ENCODE measurements around the gene SNX6.
"Not testable (repeated sequence)": the region's sequence is repeated elsewhere in the genome, so short reads cannot be mapped to it uniquely, and the experiment has no call there.

SNX6 gene

GRCh38 chr14:34640826-34641225, 10.9 kb upstream of the SNX6 start:
- DNase-seq (ENCODE audit: extremely low read depth in 1 of 2, low read depth in 1 of 2) = no peak

DNA sequence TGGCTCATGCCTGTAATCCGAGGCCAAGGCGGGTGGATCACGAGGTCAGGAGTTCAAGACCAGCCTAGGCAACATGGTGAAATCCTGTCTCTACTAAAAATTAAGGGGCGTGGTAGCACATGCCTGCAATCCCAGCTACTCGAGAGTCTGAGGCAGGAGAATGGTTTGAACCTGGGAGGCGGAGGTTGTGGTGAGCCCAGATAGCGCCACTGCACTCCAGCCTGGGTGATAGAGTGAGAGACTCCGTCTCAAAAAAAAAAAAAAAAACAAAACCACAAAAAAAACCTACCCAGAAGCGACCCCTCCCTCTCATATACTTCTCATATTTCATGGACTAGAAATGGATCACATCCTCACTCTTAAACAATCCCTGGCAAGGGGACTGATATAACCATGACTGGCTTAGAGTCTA, 4.4 kb upstream of the SNX6 start:
- not testable (repeated sequence) for DNase-seq (ENCODE audit: extremely low read depth in 1 of 2, low read depth in 1 of 2)

- no peak for DNase-seq (ENCODE audit: extremely low read depth in 1 of 2, low read depth in 1 of 2)
These were observed 3.8 kb upstream of the SNX6 start for GRCh38 chr14:34633742-34634141.

DNA sequence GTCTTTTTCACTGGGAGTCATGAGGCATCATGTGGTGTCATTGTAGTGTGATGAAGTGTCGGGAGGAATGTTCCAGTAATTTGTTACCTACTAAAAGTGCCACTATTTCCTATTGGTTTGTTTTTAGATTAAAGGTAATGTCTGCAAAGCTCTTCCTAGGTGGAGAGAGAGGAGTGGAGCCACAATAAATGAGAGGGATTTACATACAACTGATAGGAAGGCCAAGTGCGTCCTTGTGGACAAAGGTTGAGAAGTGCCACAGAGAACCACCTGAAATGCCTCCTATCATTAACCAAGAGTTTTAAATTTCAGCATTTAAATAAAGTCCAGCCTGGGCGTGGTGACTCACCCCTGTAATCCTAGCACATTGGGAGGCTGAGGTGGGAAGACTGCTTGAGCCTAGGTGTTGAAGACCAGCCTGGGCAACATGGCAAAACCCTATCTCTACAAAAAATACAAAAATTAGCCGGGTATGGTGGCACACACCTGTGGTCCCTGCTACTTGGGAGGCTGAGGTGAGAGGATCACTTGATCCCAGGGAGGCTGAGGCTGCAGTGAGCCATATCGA, 2.5 kb upstream of the SNX6 start:
- no peak for DNase-seq (ENCODE audit: extremely low read depth in 1 of 2, low read depth in 1 of 2)

- DNase-seq (ENCODE audit: extremely low read depth in 1 of 2, low read depth in 1 of 2) = no peak
These were observed 648 bp downstream of the SNX6 start for GRCh38 chr14:34629344-34629656.

DNA sequence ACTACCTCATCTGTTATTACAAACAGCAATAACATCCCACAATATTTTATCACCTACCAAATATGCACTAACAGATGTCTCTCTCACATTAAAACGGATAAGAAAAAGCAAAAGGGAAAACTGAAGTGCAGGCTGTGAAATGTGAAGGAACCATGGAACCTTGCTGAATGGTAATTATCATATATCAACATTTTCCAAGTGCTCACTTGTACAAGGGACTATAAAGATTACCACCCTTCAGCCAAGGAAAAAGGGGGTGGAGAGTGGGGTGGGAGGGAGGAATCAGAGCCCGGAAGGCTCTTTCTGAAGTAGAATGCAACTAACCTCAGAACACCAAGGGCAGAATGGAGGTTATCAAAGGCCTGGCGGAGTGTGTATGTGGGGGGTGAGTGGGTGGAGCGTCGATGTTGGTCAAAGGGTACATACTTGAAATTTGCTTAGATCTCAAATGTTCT, 1.2 kb downstream of the SNX6 start:
- no peak for DNase-seq (ENCODE audit: extremely low read depth in 1 of 2, low read depth in 1 of 2)

- no peak for DNase-seq (ENCODE audit: extremely low read depth in 1 of 2, low read depth in 1 of 2)
These were observed 6.4 kb downstream of the SNX6 start for GRCh38 chr14:34623506-34623905.

- no peak for DNase-seq (ENCODE audit: extremely low read depth in 1 of 2, low read depth in 1 of 2)
These were observed 9.1 kb downstream of the SNX6 start for GRCh38 chr14:34620839-34621238.

DNA sequence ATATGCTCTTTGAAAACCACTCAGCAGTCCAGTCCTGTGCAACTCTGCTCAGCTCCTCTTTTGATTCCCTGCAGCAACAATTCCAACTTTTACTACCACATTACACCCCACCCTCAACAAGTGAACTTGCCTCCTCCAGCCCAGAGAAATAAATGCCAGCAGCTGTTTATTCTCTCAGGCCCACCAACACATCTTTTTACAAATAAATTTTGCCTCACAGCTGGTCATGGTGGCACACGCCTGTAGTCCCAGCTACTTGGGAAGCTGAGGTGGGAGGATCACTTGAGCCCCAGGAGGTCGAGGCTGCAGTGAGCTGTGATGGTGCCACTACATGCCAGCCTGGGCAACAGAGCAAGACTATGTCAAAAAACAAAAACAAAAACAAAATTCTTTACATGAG, 9.8 kb downstream of the SNX6 start:
- DNase-seq (ENCODE audit: extremely low read depth in 1 of 2, low read depth in 1 of 2) = no peak

GRCh38 chr14:34619471-34619870, 10.5 kb downstream of the SNX6 start:
- DNase-seq (ENCODE audit: extremely low read depth in 1 of 2, low read depth in 1 of 2) = no peak

DNA sequence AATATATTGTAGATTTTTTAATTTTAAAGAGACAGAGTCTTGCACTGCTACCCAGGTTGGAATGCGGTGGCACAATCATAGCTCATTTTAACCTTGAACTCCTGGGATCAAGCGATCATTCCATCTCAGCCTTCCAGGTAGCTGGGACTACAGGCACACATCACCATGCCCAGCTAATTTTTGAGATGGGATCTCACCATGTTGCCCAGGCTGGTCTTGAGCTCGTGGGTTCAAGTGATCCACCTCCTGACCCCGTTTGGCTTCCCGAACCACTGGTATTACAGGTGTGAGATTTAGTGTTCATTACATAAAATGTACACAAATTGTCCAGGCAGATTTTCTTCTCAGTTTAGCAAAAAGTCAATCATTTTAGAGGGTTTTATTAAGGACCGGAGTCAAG, 13.6 kb downstream of the SNX6 start:
- no peak for DNase-seq (ENCODE audit: extremely low read depth in 1 of 2, low read depth in 1 of 2)

DNA sequence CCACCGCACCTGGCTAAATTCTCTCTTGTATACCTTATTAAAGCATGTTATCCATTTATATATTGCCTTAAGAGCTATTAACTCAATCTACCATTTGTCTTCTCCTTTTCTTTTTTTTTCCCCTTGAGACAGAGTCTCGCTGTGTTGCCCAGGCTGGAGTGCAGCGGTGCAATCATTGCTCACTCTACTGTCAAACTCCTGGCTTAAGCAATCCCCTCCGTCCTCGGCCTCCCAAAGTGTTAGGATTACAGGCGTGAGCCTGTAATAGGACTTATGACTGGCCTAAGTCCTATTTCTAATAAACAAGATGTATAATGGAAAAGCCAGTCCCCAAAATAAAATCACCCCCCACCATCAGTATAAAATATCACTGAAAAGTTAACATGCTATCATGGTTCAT, 14.4 kb downstream of the SNX6 start:
- DNase-seq (ENCODE audit: extremely low read depth in 1 of 2, low read depth in 1 of 2) = no peak

GRCh38 chr14:34614638-34615037, 15.3 kb downstream of the SNX6 start:
- DNase-seq (ENCODE audit: extremely low read depth in 1 of 2, low read depth in 1 of 2) = no peak

GRCh38 chr14:34610101-34610500, 19.8 kb downstream of the SNX6 start:
- no peak for DNase-seq (ENCODE audit: extremely low read depth in 1 of 2, low read depth in 1 of 2)

DNA sequence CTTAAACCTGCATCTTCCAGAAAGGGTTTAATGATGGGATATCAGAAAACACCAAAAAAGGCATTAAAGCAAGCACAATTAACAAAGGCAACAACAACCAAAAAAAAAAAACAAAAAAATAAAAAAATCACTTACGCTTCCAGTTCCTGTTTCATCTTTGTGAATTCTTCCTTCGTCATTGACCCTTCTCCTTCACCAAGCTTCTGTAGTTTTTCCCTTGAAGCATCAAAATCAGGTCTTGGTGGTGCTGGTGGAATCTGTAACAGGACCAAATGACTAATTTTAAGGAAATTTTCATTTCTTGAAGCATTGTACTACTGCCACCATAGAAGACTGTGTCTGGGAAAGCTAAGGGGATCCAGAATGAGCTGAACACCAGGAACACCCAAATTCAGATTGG, 24.5 kb downstream of the SNX6 start:
- DNase-seq (ENCODE audit: extremely low read depth in 1 of 2, low read depth in 1 of 2) = no peak

DNA sequence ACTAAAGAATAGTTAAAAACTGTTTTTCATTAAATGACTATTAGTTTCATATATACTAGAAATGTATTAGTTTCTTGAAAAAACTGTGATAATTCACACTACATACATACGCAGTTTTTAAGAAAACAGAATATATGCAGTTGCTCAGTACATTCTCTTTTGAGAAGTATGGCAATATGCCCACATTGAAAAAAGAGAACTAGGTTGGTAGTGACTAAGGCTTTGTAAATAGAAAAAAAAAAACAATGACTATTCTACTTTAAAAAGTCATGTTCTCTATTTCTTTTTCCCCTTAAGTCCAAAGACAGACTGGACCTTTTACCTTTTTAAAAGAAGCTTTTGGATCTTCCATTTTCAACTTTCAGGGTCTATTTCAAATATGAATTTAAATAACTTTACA, 25.0 kb downstream of the SNX6 start:
- no peak for DNase-seq (ENCODE audit: extremely low read depth in 1 of 2, low read depth in 1 of 2)

DNA sequence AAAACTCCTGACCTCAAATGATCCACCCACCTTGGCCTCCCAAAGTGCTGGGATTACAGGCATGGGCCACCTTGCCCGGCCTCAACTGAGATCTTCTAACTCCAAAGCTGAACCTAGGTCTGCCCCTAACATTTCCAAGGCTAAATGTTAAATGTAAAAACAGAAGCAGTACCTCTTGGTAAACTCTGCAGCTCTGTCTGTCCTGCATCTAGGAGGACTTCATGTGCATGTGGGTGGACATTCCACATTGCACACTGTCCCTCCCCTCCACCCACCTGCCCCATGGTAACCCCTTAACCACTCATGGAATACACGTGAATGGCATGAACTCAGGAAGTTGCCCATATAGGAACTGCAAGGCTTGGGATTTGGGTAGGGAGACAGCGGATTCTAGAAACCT, 33.1 kb downstream of the SNX6 start:
- DNase-seq (ENCODE audit: extremely low read depth in 1 of 2, low read depth in 1 of 2) = no peak

DNA sequence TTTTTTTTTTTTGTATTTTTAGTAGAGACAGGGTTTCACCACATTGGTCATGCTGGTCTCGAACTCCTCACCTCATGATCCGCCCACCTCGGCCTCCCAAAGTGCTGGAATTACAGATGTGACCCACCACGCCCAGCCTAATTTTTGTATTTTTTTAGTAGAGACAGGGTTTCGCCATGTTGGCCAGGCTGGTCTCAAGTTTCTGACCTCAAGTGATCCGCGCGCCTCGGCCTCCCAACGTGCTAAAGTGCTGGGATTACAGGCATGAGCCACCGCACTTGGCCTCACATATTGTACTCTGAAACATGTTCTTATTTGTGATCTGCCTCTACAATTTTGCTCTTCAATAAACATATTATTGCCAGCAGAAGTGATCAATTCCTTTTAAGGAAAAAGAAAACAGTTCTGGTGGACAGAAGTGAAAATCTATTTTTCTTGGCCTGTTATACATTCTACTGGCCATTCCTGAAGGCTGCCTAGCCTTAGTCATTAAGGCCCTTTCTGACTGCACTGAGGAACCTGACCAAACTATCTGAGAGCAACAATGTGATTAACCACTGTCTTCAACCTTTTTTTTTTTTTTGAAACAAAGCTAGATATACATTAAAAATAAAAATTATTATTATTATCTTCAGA, 36.1 kb downstream of the SNX6 start:
- DNase-seq (ENCODE audit: extremely low read depth in 1 of 2, low read depth in 1 of 2) = no peak

GRCh38 chr14:34592623-34593022, 37.3 kb downstream of the SNX6 start:
- no peak for DNase-seq (ENCODE audit: extremely low read depth in 1 of 2, low read depth in 1 of 2)

- DNase-seq (ENCODE audit: extremely low read depth in 1 of 2, low read depth in 1 of 2) = no peak
These were observed 46.4 kb downstream of the SNX6 start for GRCh38 chr14:34583525-34583924.

DNA sequence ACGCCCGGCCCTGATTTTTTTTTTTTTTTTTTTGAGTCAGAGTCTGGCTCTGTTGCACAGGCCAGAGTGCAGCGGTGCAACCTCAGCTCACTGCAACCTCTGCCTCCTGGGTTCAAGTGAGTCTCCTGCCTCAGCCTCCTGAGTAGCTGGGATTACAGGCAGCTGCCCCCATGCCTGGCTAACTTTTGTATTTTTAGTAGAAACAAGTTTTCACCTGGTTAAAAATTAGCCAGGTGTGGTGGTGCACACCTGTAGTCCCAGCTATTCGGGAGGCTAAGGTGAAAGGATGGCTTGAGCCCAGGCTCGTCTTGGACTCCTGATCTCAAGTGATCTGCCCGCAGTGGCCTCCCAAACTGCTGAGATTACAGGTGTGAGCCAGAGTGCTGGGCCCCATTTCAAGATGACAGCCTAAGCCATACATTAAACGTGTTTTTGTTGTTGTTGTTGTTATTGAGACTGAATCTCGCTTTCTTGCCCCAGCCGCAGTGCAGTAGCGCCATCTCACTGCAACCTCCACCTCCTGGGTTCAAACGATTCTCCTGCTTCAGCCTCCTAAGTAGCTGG, 47.7 kb downstream of the SNX6 start:
- DNase-seq (ENCODE audit: extremely low read depth in 1 of 2, low read depth in 1 of 2) = no peak

GRCh38 chr14:34580381-34580780, 49.6 kb downstream of the SNX6 start:
- DNase-seq (ENCODE audit: extremely low read depth in 1 of 2, low read depth in 1 of 2) = no peak

- DNase-seq (ENCODE audit: extremely low read depth in 1 of 2, low read depth in 1 of 2) = no peak
These were observed 58.2 kb downstream of the SNX6 start for GRCh38 chr14:34571771-34572170.
